H1 (cell line): ENCODE data around the gene ACTL8. TPM values are rescaled to one million over a fixed set of nuclear protein-coding genes. Genes with fewer than 3 reads are reported as not detected.

Source experiments
- CTCF ChIA-PET: fragments of 300-600 bp; sonication (Branson Sonifier 250); formaldehyde crosslinking; loops from one replicate; lab custom pipeline; 2021; ENCODE audit not compliant: partially characterized antibody; lab: Charles Lee
- POLR2A ChIA-PET: fragments of 300-600 bp; sonication (Branson Sonifier 250); formaldehyde crosslinking; loops from one replicate; lab custom pipeline; 2021; ENCODE audit warnings: inconsistent platforms; ENCODE audit not compliant: partially characterized antibody; lab: Charles Lee
- DNase-seq, 2 experiments: peaks; one replicate each; pipeline versions ENCODE4 v3.0.0 to v3.0.0-alpha.2; 2010 to 2022; ENCODE audit warnings: low spot score in 2 of 2, low read depth in 1 of 2, mixed read lengths in 1 of 2
- FAIRE-seq: peaks from 2 replicates; lab custom pipeline; 2011; peaks lifted over from hg19 to GRCh38; lab: Jason Lieb, UNC
- H2AFZ ChIP-seq: 2 replicates; pipeline ENCODE4 v1.8.1; 2012; ENCODE audit warnings: low read length, inconsistent platforms
- H2AK5ac ChIP-seq: 2 replicates; pipeline ENCODE4 v1.6.1; 2013; ENCODE audit warnings: low read depth, low read length
- H2BK120ac ChIP-seq: replicated peaks from 2 replicates; pipeline ENCODE3; 2013; ENCODE audit warnings: low read depth, low read length, inconsistent platforms
- H2BK12ac ChIP-seq: 2 replicates; pipeline ENCODE4 v1.6.1; 2013; ENCODE audit warnings: low read depth, low read length
- H2BK15ac ChIP-seq: 2 replicates; pipeline ENCODE4 v1.6.1; 2013; ENCODE audit warnings: low read length
- H2BK20ac ChIP-seq: 2 replicates; pipeline ENCODE4 v1.6.1; 2013; ENCODE audit warnings: low read length
- H2BK5ac ChIP-seq: 2 replicates; pipeline ENCODE4 v1.6.1; 2013; ENCODE audit warnings: low read depth, low read length
- H3K14ac ChIP-seq: 2 replicates; pipeline ENCODE4 v1.6.1; 2013; ENCODE audit warnings: inconsistent platforms; ENCODE audit not compliant: insufficient read length
- H3K18ac ChIP-seq: 2 replicates; pipeline ENCODE4 v1.6.1; 2013; ENCODE audit warnings: low read length; ENCODE audit errors: extremely low read depth
- H3K23ac ChIP-seq: 2 replicates; pipeline ENCODE4 v1.6.1; 2013; ENCODE audit warnings: inconsistent platforms; ENCODE audit not compliant: insufficient read length
- H3K23me2 ChIP-seq: 2 replicates; pipeline ENCODE4 v1.6.1; 2013; ENCODE audit warnings: low read depth, low read length
- H3K27ac ChIP-seq: 2 replicates; pipeline ENCODE4 v1.6.1; 2011; ENCODE audit warnings: low read depth, low read length, inconsistent platforms
- H3K27me3 ChIP-seq, 4 experiments: replicated peaks in 1 of 4; 1 replicate in 1 of 4; 2 replicates in 3 of 4; pipeline versions ENCODE4 v1.6.1 to v1.8.1; 2011 to 2013; ENCODE audit warnings: low read length in 3 of 4, mild to moderate bottlenecking in 3 of 4, inconsistent platforms in 2 of 4, mixed read lengths in 2 of 4, moderate library complexity in 1 of 4; ENCODE audit not compliant: control insufficient read depth in 3 of 4, insufficient read depth in 3 of 4; ENCODE audit errors: extremely low read depth in 1 of 4
- H3K36me3 ChIP-seq, 4 experiments: 2 replicates each; pipeline versions ENCODE4 v1.6.1 to v1.8.1; 2011 to 2013; ENCODE audit warnings: mild to moderate bottlenecking in 4 of 4, low read length in 3 of 4, moderate library complexity in 2 of 4, control low read depth in 1 of 4, inconsistent platforms in 1 of 4; ENCODE audit not compliant: insufficient read depth in 4 of 4, control insufficient read depth in 2 of 4
- H3K4ac ChIP-seq: replicated peaks from 2 replicates; pipeline ENCODE3; 2013; ENCODE audit warnings: low read length, low read depth, mixed read lengths, inconsistent platforms; ENCODE audit not compliant: insufficient read length
- H3K4me1 ChIP-seq, 4 experiments: replicated peaks in 1 of 4; 1 replicate in 1 of 4; 2 replicates in 3 of 4; pipeline versions ENCODE4 v1.6.1 to v1.8.1; 2011 to 2013; ENCODE audit warnings: low read length in 3 of 4, inconsistent platforms in 2 of 4, mixed read lengths in 1 of 4; ENCODE audit not compliant: insufficient read depth in 4 of 4, control insufficient read depth in 3 of 4
- H3K4me2 ChIP-seq, 2 experiments: 2 replicates each; pipeline versions ENCODE4 v1.6.1 to v1.8.1; 2011 to 2013; ENCODE audit warnings: low read depth in 2 of 2, low read length in 2 of 2, control low read depth in 1 of 2, inconsistent platforms in 1 of 2, mild to moderate bottlenecking in 1 of 2; ENCODE audit not compliant: insufficient read depth in 1 of 2
- H3K4me3 ChIP-seq, 4 experiments: fragments of 200-600, 300-600 bp in 1 of 4; sonication (generic), shearing (Covaris generic), sonication (Bioruptor Twin) in 1 of 4; 2 replicates each; pipeline versions ENCODE4 v1.5.1 to v1.8.1; 2011 to 2016; ENCODE audit warnings: low read length in 4 of 4, low read depth in 3 of 4, control low read depth in 2 of 4, inconsistent platforms in 2 of 4, mild to moderate bottlenecking in 2 of 4, mixed read lengths in 1 of 4, moderate library complexity in 1 of 4; ENCODE audit not compliant: insufficient read depth in 2 of 4; ENCODE audit errors: extremely low read depth in 1 of 4
- H3K56ac ChIP-seq: replicated peaks from 2 replicates; pipeline ENCODE3; 2013; ENCODE audit warnings: low read depth, mild to moderate bottlenecking, mixed read lengths, low read length, inconsistent platforms; ENCODE audit not compliant: insufficient read length
- H3K79me1 ChIP-seq: 2 replicates; pipeline ENCODE4 v1.6.1; 2013; ENCODE audit warnings: low read depth, low read length, control low read depth
- H3K79me2 ChIP-seq, 2 experiments: 2 replicates each; pipeline versions ENCODE4 v1.6.1 to v1.8.1; 2012 to 2013; ENCODE audit warnings: low read length in 2 of 2, mild to moderate bottlenecking in 2 of 2, inconsistent platforms in 1 of 2; ENCODE audit not compliant: insufficient read depth in 2 of 2, control insufficient read depth in 1 of 2
- H3K9ac ChIP-seq, 4 experiments: replicated peaks in 1 of 4; 1 replicate in 1 of 4; 2 replicates in 3 of 4; pipeline versions ENCODE4 v1.6.1 to v1.8.1; 2011 to 2013; ENCODE audit warnings: low read depth in 3 of 4, low read length in 3 of 4, control low read depth in 2 of 4, mild to moderate bottlenecking in 2 of 4, moderate library complexity in 2 of 4, inconsistent platforms in 1 of 4; ENCODE audit errors: extremely low read depth in 1 of 4
- H3K9me3 ChIP-seq, 2 experiments: 2 replicates each; pipeline versions ENCODE4 v1.6.1 to v1.8.1; 2012 to 2013; ENCODE audit warnings: mild to moderate bottlenecking in 2 of 2, moderate library complexity in 2 of 2, control low read depth in 1 of 2, inconsistent platforms in 1 of 2, low read depth in 1 of 2, low read length in 1 of 2, mixed read lengths in 1 of 2; ENCODE audit not compliant: insufficient read depth in 2 of 2
- H4K20me1 ChIP-seq, 2 experiments: replicated peaks in 1 of 2; 2 replicates each; pipeline versions ENCODE3 to v1.8.1; 2011 to 2013; ENCODE audit warnings: inconsistent platforms in 2 of 2, low read length in 2 of 2, mild to moderate bottlenecking in 1 of 2; ENCODE audit not compliant: insufficient read depth in 2 of 2, control insufficient read depth in 1 of 2
- H4K5ac ChIP-seq: 2 replicates; pipeline ENCODE4 v1.6.1; 2013; ENCODE audit warnings: low read length, low read depth, mixed read lengths, inconsistent platforms; ENCODE audit not compliant: insufficient read length
- H4K8ac ChIP-seq: 2 replicates; pipeline ENCODE4 v1.8.0; 2013; ENCODE audit warnings: mild to moderate bottlenecking, moderate library complexity, low read length, inconsistent platforms; ENCODE audit not compliant: insufficient read depth; ENCODE audit errors: extremely low read depth
- H4K91ac ChIP-seq: replicated peaks from 2 replicates; pipeline ENCODE3; 2013; ENCODE audit warnings: low read length, mixed read lengths, inconsistent platforms; ENCODE audit not compliant: insufficient read length
- POLR2A ChIP-seq, 2 experiments: IDR thresholded peaks; 1 replicate in 1 of 2; 2 replicates in 1 of 2; pipeline ENCODE4 v1.6.1; 2011; ENCODE audit warnings: low read depth in 2 of 2, low read length in 2 of 2, mild to moderate bottlenecking in 2 of 2; ENCODE audit errors: control extremely low read depth in 1 of 2
- ZNF274 ChIP-seq: IDR thresholded peaks from 2 replicates; pipeline ENCODE4 v1.7.0; 2012; ENCODE audit warnings: low read length, borderline replicate concordance; ENCODE audit errors: extremely low read depth
- WGBS, 2 experiments: shearing (Covaris generic) in 1 of 2; methylation state at CpG; one replicate each; pipeline versions ENCODE4 v1.1.6 to v1.1.7; 2013 to 2015; ENCODE audit warnings: low lambda C conversion rate in 2 of 2, mixed read lengths in 2 of 2, inconsistent platforms in 1 of 2, low coverage in 1 of 2, missing lambda C conversion rate in 1 of 2; ENCODE audit not compliant: insufficient replicate concordance in 2 of 2, insufficient coverage in 1 of 2, insufficient read length in 1 of 2; ENCODE audit errors: extremely low coverage in 1 of 2, missing lambda C conversion rate in 1 of 2; 5-methylcytosine and 5-hydroxymethylcytosine counted together
- polyA plus RNA-seq, 7 experiments: library from polyadenylated mRNA; depleted of rRNA in 3 of 7; stranded (reverse) in 5 of 7; unstranded in 2 of 7; fragments of >200 nt in 5 of 7; fragments of 200-250 nt in 2 of 7; gene quantifications; 1 replicate in 5 of 7; 2 replicates in 1 of 7; 4 replicates in 1 of 7; pipeline versions ENCODE4 v1.2.1 to v1.2.3, GENCODE V29; 2011 to 2013; ENCODE audit warnings: missing spikeins in 2 of 7, mixed read lengths in 2 of 7
- total RNA-seq: library from RNA; stranded (reverse); fragmentation: NEBNext Ultra II Directional; extraction: Animal tissue kit (Norgen Biotek cat#: 25700); gene quantifications from 2 replicates; pipeline ENCODE4 v1.2.1, GENCODE V29; 2021

The ACTL8 gene
- total and polyA plus RNA-seq, 2 of the 8 experiments (the other 6 are each of a cell fraction or from before 2014, with no cell fraction given) = 0.33 to 0.47 TPM

GRCh38 chr1:17856496-17857108 is 101.5 kb downstream of the ACTL8 start:
- no peaks in the 10 kb centered on the region for H3K36me3 ChIP-seq
- H3K27me3 ChIP-seq = peaks cover 0 to 3% (median 0%) of the 10 kb centered on the region in 4 experiments; a peak in 1 of 7 replicates
- H3K9ac ChIP-seq = no peak overlapping the region
- H4K8ac ChIP-seq = no peak overlapping the region
- H3K9me3 ChIP-seq = no peaks in the 10 kb centered on the region
- no peak overlapping the region for H4K5ac ChIP-seq
- ChIA-PET CTCF (interaction anchor here (1.1 to 1.5 kb wide), 2 partner anchors 12 to 17 kb away, joined by 4 read pairs; no protein-coding TSS in a partner anchor), POLR2A (no interaction called here)
- no peak overlapping the region for H2BK20ac ChIP-seq
- no peak overlapping the region for H2BK15ac ChIP-seq
- no peak overlapping the region for H2BK12ac ChIP-seq
- no peak overlapping the region for H2BK5ac ChIP-seq
- H3K23me2 ChIP-seq = peaks cover 7% of the 10 kb centered on the region; the same call in 1 of the 2 replicates
- no peak overlapping the region for H3K27ac ChIP-seq
- H3K79me2 ChIP-seq = no peaks in the 10 kb centered on the region
- H2BK120ac ChIP-seq = no peak overlapping the region
- H4K20me1 ChIP-seq = no peaks in the 10 kb centered on the region
- no peak overlapping the region for H2AFZ ChIP-seq
- no peak overlapping the region for H3K4me2 ChIP-seq
- DNase-seq = no peak
- no peak overlapping the region for H3K4ac ChIP-seq
- H3K14ac ChIP-seq = no peak overlapping the region
- H3K4me1 ChIP-seq = no peaks in the 10 kb centered on the region; a peak in 1 of 7 replicates
- no peak overlapping the region for H3K18ac ChIP-seq
- H4K91ac ChIP-seq = no peak overlapping the region
- H3K4me3 ChIP-seq = no peak overlapping the region
- H2AK5ac ChIP-seq = no peak overlapping the region
- no peak overlapping the region for H3K23ac ChIP-seq
- no peak for FAIRE-seq
- WGBS, 2 experiments = 83% methylated on average over 7 of the region's 7 CpGs; no CpG with 5 or more reads in 1 of the 2 experiments
- no peaks in the 10 kb centered on the region for H3K79me1 ChIP-seq
- no peak overlapping the region for H3K56ac ChIP-seq
- TF ChIP-seq ZNF274 = no peak
- no peak for TF ChIP-seq POLR2A (IDR thresholded peaks at IDR 0.05; ENCODE audit: control extremely low read depth in 1 of 2, low read depth in 2 of 2, low read length in 2 of 2)
